CD4-positive, alpha-beta T cell treated with Interferon gamma for 1 hour (primary cell): Measurements from ENCODE around the gene GAB1.

ENCODE experiments used
- DNase-seq: peaks from one replicate; pipeline ENCODE4 v3.0.0-alpha.2; 2020

Gene GAB1

GRCh38 chr4:143391261-143391660, 54.6 kb downstream of the GAB1 start:
- DNase-seq = no peak

DNA sequence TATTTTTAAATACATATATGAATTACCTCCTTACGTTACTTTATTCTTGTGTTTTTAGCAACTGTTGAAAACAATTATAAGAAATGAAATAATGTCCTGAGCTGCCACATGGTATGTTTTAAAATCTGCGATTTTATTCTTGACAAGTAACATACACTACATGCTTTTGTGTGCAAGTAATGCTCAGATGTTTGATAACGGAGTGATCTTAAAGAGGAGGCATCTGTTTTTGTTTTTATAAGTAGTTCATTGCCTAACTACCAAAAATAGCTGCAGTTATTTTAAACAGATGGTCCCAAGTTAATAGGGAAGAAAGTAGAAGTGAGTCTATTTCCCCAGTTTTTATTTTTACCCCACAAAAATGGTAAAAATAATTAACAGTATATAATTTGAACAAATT, 55.2 kb downstream of the GAB1 start:
- no peak for DNase-seq

DNA sequence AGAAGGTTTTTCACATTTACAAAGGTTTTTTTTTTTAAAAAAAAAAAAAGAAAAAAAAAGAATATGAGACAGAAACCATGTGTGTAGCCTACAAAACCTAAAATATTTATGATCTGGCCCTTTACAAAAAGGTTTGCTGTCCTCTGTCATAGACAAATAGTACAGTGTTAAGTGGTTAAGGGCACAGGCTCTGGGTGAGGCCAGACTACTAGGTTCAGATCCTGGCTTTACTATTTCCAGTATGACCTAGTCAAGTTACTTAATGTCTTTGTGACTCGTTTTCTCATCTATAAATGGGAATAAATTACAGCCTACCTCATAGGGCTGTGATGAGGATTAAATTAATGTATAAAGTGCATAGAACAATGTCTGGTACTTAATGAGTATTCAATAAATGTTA, 56.5 kb downstream of the GAB1 start:
- no peak for DNase-seq

DNA sequence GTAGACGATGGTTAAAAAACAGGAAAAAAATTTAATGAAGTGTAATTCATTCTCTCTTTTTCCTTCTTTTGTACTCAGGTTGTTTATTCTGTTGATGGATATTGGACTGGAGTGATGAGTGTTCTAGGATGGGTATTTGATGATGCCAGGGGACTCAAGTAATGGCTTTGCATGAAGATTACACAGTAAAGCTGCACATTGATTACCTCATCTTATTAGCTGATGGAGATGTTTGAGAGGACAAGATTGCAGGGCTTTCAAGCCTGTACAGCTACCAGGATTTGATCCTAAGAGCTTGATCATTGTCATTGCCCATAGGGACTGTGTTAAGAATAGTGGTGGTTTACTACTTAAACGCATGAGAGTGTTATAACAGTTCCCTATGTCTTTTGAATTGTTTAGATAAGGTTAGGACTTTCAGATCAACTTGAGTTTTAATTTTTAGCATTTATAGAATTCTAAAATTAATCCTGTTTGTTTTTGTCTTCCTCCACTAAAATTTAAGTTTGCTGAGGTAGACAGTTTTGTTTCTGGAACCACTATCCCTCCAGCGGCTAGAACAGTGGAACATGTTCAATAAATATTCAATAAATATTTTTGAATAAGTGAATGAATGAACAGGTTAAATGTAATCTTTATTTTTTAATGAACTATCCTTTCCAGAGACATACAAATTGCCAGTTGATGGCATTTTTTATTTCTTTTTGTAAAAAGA, 58.2 kb downstream of the GAB1 start:
- DNase-seq = no peak

GRCh38 chr4:143396695-143397094, 60.0 kb downstream of the GAB1 start:
- DNase-seq = no peak

DNA sequence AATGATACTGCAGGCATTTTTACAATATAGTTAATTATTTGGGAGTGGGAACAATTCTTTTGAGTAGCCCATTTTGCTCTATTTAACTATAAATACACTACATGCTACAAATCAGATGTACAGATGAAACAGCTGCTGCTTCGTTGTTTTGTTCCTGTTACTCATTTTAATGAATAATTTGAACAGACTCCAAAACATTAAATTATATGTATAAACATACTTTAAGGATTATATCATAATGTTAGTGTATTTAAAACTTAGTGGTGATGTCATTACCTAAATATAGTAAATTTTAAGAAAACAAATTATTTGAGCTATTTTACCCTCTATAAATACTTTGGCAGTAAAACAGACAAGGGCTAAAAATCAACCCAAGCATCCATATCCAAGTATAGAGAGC, 60.7 kb downstream of the GAB1 start:
- DNase-seq = no peak

DNA sequence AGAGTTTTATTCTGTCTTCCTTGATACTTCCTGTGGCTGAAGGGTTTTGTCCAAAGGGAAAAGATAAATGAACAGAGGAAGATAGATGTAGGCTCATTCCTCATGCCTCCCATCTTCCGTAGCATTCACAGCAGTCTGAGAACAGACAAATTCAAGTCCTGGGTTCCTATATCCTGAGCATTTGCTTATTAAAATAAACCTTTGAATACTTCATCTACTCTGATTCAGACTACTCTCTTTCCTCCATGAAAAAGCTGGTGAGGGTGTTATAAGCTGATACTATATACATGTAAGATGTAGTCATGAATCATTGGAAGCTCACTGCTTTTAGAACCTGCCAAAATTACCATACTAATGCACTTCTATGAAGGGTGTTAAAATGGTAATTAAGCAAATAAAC, 61.2 kb downstream of the GAB1 start:
- no peak for DNase-seq

DNA sequence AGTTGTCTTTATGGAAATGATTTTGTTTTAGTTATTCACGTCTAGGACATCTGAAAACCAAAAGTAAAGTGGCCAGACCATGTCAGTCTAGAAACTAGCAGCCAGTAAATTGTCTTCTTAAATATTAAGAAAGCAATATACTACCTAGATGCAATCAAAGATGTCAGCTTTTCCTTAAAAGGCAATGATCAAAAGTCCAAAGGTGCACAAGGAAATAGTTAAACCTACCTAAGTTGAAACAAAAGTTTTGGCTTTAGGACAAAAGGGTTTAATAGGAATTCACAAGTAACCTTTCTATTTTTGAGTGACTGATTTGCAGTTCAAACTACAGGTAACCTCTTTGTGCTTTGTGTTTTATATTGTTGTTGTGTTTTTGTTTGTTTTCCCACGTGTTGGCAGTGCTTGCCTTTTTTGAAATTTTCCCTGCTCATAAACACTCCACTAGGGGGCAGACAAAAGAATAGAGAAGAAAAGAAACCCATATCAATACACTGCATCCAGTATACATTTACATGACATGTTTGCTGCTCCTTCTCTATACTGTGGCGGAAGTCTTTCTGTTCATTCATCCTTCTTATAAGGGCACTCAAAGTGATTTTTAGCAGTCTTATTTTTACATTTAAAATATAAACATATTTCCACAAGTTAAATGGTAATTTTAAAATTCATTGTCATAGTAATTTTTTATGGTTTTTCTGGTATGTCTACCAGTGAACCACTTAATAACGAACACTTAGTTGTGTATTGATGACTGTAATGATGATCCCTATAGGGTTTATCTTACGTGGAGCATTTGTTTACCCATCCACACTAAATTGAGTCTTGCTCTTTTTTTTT, 62.7 kb downstream of the GAB1 start:
- DNase-seq = no peak

DNA sequence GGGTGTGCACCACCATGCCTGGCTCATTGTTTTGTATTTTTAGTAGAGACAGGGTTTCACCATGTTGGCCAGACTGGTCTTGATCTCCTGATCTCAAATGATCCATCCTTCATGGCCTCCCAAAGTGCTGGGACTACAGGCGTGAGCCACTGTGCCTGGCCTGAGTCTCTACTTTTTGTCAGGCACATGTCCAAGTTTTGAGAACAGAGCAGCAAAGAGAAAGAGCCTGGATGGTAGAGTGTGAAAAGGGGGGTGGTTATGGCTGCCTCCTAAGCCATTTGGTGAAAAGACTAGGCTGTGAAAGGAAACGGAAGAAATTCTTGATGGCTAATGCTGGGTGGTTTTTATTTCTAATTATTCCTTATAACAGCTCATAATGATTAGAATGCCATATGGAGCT, 63.4 kb downstream of the GAB1 start:
- no peak for DNase-seq

DNA sequence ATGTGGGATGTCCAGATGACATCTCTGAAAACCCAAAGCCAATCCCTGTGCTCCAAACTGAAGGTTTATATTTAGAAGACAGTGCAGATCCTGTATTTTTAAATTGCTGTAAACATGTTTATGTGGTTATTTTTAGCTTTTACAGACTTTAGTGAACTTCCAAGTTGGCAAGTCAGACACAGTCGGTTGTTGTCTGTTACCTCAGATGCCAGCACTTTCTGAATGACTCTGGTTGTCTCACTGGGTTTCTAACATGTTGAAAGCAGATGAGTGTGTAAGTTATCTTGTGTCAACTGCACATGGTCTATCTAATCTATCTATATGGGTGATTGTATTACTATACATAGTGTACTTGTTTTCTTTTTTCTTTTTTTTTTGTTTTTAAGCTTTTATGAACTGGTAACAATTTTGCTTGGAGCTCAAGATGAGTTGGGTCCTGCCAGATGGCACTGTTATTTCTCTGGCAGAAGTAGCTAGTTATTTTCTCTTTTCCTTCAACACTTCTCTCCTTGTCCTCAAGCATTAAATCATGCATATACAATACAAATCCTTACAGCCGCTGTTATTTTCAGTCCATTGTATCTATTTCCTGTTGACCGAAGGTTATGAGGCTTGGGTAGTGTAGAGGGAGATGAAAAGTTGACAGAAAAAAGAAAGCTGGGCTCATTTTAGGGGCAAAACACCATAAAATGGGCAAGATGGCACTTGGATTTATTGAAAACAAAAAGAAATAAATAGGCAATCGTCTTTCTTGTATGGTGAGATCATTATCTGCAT, 66.3 kb downstream of the GAB1 start:
- no peak for DNase-seq

- no peak for DNase-seq
Observed at GRCh38 chr4:143403553-143403820, 66.8 kb downstream of the GAB1 start.

DNA sequence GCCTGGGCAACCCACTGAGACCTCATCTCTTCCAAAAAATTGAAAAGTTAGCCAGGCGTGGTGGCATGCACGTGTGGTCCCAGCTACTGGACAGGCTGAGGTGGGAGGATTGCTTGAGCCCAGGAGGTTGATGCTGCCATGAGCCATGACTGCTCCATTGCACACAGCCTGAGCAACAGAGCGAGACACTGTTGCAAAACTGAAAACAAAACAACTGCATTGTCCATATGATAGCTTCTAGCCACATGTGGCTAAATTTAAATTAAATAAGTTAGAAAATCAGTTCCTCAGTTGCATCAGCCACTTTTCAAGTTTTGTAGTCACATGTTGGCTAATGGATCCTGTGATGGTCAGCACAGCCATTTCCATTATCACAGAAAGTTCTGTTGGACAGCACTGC, 67.9 kb downstream of the GAB1 start:
- DNase-seq = no peak

DNA sequence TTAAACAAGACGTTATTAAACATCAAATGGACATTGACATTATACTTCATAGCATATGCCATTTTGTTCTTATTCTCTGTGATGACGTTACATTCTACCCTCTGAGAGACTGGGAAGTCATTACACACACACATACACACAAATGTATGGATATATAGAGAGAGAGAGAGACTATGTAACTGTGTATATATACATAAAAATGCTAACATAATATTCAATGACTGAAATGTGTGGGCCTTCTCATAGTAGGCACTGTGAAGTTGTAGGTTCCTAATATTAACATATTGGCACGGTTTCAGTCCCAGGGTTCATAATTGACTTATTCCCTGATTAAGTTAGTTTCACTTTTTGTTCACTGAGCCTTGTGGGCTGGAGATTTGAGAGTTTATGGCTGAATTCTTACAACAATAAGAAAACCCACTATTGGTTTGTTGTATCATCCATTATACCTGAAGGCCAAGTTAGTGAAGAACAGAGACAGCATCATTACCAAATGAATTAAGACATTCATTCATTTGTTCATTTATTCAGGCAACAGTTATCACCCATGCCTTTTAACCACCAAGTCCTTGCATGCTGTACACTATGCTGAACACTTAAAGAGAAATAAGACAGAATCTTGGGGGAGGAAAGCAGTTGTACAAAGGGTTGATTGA, 68.5 kb downstream of the GAB1 start:
- DNase-seq = no peak

- no peak for DNase-seq
Observed at GRCh38 chr4:143406523-143406922, 69.8 kb downstream of the GAB1 start.

DNA sequence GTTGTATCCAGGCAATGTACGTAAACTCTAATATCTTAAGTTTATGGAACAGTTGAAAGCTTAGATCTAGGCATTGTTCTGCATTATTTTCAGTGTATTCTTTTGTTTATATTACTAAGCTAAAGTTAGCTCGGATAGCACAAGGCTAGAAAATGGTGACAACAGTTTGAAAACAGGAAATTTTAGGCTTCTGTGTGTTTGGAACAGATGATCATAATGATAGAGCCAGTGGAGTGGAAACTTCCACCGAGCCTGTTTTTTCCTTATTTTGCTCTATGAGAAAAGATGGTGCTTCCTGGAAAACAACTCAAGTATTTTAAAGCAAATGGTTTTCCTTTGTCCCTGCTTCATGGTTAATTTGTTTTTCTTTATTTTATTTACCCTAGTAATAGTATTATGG, 70.8 kb downstream of the GAB1 start:
- DNase-seq = no peak

DNA sequence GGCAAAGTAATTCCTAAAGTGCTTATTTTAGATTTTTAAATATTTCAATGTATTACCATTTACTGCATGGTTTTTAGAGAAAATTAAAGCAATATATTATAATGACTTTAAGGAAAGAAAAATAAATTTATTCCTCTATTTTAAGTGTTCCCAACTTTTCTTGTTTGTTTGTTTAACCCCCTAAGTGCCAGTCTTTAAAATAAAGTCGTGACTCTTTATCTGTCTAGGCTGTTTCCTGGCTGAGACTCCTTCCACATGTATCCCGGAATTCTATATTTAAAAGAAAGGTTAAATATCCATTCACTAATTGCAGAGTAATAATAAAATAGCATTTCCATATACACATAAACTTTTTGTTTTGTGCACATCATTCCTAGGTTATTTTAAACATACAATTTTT, 71.2 kb downstream of the GAB1 start:
- no peak for DNase-seq

DNA sequence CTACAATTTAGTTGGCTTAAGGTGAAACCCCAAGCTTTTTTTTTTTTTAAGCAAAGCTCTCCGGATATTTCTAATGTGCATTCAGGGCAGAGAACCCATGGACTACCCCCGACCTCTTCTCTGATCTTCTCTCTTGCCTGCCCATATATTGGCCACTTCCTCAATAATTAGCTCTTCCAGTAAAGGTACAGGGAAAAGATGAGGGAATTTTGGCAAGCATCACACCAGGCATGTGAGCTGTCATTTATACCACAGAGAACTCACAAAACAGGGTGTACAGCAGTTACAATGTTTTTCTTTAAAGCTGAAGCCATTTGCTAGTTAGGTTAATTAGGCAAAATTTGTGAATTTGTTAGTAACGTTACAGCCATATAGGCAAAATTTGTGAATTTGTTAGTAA, 73.3 kb downstream of the GAB1 start:
- no peak for DNase-seq

- no peak for DNase-seq
Observed at GRCh38 chr4:143411527-143412419, 75.1 kb downstream of the GAB1 start.

GRCh38 chr4:143412420-143412758, 75.7 kb downstream of the GAB1 start:
- no peak for DNase-seq

- DNase-seq = no peak
Observed at GRCh38 chr4:143417679-143418403, 81.2 kb downstream of the GAB1 start.

- DNase-seq = no peak
Observed at GRCh38 chr4:143420227-143420626, 83.6 kb downstream of the GAB1 start.

GRCh38 chr4:143421609-143422008, 84.9 kb downstream of the GAB1 start:
- no peak for DNase-seq
